Sigmoid colon (tissue), 7 donors: ENCODE results near the gene C5orf52. TPM values are rescaled to one million over a fixed set of nuclear protein-coding genes. Genes with fewer than 3 reads are reported as not detected.

Source experiments
- DNase-seq: peaks from one replicate; pipeline ENCODE4 v3.0.0-alpha.2; 2019
- H3K27ac ChIP-seq, 4 donors: fragments of 200-600 bp; sonication (generic); one replicate each; pipeline ENCODE4 v1.5.1; 2016 to 2019; ENCODE audit warnings: mild to moderate bottlenecking in 1 of 4
- H3K27me3 ChIP-seq, 3 donors: fragments of 200-600 bp; sonication (generic); one replicate each; pipeline ENCODE4 v1.5.1; 2019; ENCODE audit warnings: mild to moderate bottlenecking in 1 of 3
- H3K36me3 ChIP-seq, 4 donors: fragments of 200-600 bp; sonication (generic); one replicate each; pipeline ENCODE4 v1.5.1; 2016 to 2019
- H3K4me1 ChIP-seq, 4 donors: fragments of 200-600 bp; sonication (generic); one replicate each; pipeline ENCODE4 v1.5.1; 2017 to 2019
- H3K4me3 ChIP-seq, 4 donors: fragments of 200-600 bp; sonication (generic); one replicate each; pipeline ENCODE4 v1.5.1; 2017 to 2019; ENCODE audit warnings: mild to moderate bottlenecking in 2 of 4, moderate library complexity in 1 of 4
- H3K9me3 ChIP-seq, 4 donors: fragments of 200-600 bp in 3 of 4; sonication (generic) in 3 of 4; one replicate each; pipeline versions ENCODE4 v1.5.1 to v1.6.1; 2013 to 2019
- CTCF ChIP-seq, 4 experiments: fragments of 450-650 bp in 3 of 4; fragments of 200-600 bp in 1 of 4; IDR thresholded peaks; one replicate each; pipeline ENCODE4 v1.5.1; 2016 to 2019; ENCODE audit warnings: antibody characterized with exemption in 4 of 4, mild to moderate bottlenecking in 3 of 4, moderate library complexity in 2 of 4
- EP300 ChIP-seq, 4 donors: sonication (generic); formaldehyde crosslinking; IDR thresholded peaks; one replicate each; pipeline ENCODE4 v1.6.1; 2017; ENCODE audit warnings: antibody characterized with exemption in 4 of 4
- POLR2A ChIP-seq, 2 donors: fragments of 450-650 bp; IDR thresholded peaks; one replicate each; pipeline ENCODE4 v1.6.1; 2016; ENCODE audit warnings: antibody characterized with exemption in 2 of 2, mild to moderate bottlenecking in 2 of 2, moderate library complexity in 2 of 2
- POLR2AphosphoS5 ChIP-seq, 4 donors: sonication (generic); formaldehyde crosslinking; IDR thresholded peaks; one replicate each; pipeline ENCODE4 v1.6.1; 2017; ENCODE audit warnings: antibody characterized with exemption in 4 of 4
- WGBS, 2 donors: extraction: QIAGEN DNeasy Blood & Tissue Kit; methylation state at CpG; one replicate each; pipeline ENCODE4 v1.1.7; 2013; 5-methylcytosine and 5-hydroxymethylcytosine counted together
- intact Hi-C: fragments of 100-400 bp; cut with DNase I; formaldehyde crosslinking; loops from one replicate; pipeline ENCODE4 v1.15.1; 2023
- polyA plus RNA-seq, 3 donors: library from polyadenylated mRNA; stranded (reverse); fragments of 200-250 nt; gene quantifications; one replicate each; pipeline ENCODE4 v1.2.3, GENCODE V29; 2013
- total RNA-seq, 4 donors: library from RNA; depleted of rRNA; stranded (reverse); fragments of >200 nt; gene quantifications; one replicate each; pipeline ENCODE4 v1.1.0, GENCODE V29; 2016
- donor health status: healthy with polysubstance abuse.
- donor health status: Bipolar disorder and iron deficiency.
- donor health status: healthy.

The C5orf52 gene
- total and polyA plus RNA-seq, 7 donors = 0.48 TPM; not detected in 6

- H3K9me3 ChIP-seq = peaks cover 0 to 7% (median 0%) of the 10 kb centered on the region in 4 donors
- peak within 1 kb of the TSS in 2 of 4 donors; percentile 36 to 57 for H3K27ac ChIP-seq
- TF ChIP-seq EP300 (IDR thresholded peaks at IDR 0.05) = no peak
- TF ChIP-seq CTCF (IDR thresholded peaks at IDR 0.05) = no peak
- no peak for TF ChIP-seq POLR2AphosphoS5 (IDR thresholded peaks at IDR 0.05)
- no peak for TF ChIP-seq POLR2A (IDR thresholded peaks at IDR 0.05)
- peaks cover 0 to 12% (median 8%) of the 10 kb centered on the region in 4 donors for H3K4me1 ChIP-seq
- WGBS, 2 donors = 94 to 96% methylated on average over 15 of the region's 15 CpGs
- H3K36me3 ChIP-seq = no peaks in the 10 kb centered on the region
- intact Hi-C loops = loop anchor here (10.0 kb wide), 1 partner anchor 62 kb away; no protein-coding TSS in a partner anchor
- peak within 1 kb of the TSS; percentile 34 to 59 (median 48) for H3K4me3 ChIP-seq
- no peak for DNase-seq
- no peaks in the 10 kb centered on the region for H3K27me3 ChIP-seq
Observed at GRCh38 chr5:157652377-157652692, 19.0 kb upstream of the C5orf52 start, which contains the start of gene SOX30. Gene SOX30 (minus strand): TSS chr5:157652438. CDS start chr5:157652078, 360 bp downstream.

- no peak overlapping the region for H3K27ac ChIP-seq
- intact Hi-C loops = loop anchor here (10.0 kb wide), 1 partner anchor 57 kb away; no protein-coding TSS in a partner anchor
- H3K9me3 ChIP-seq = peaks cover 0 to 7% (median 1%) of the 10 kb centered on the region in 4 donors
- TF ChIP-seq POLR2A (IDR thresholded peaks at IDR 0.05) (no peak), POLR2AphosphoS5 (IDR thresholded peaks at IDR 0.05) (no peak), EP300 (IDR thresholded peaks at IDR 0.05) (no peak), CTCF (IDR thresholded peaks at IDR 0.05) (no peak)
- no peak for DNase-seq
- H3K36me3 ChIP-seq = no peaks in the 10 kb centered on the region
- 85 to 93% methylated on average over 2 of the region's 2 CpGs for WGBS, 2 donors
- H3K27me3 ChIP-seq = no peaks in the 10 kb centered on the region
- H3K4me1 ChIP-seq = no peaks in the 10 kb centered on the region
- H3K4me3 ChIP-seq = no peak overlapping the region
Observed at GRCh38 chr5:157657516-157657915, 13.8 kb upstream of the C5orf52 start.

- H3K4me3 ChIP-seq = no peak overlapping the region
- H3K9me3 ChIP-seq = peaks cover 0 to 2% (median 0%) of the 10 kb centered on the region in 4 donors
- H3K27me3 ChIP-seq = no peaks in the 10 kb centered on the region
- H3K27ac ChIP-seq = no peak overlapping the region
- no peak for TF ChIP-seq POLR2A (IDR thresholded peaks at IDR 0.05)
- TF ChIP-seq POLR2AphosphoS5 (IDR thresholded peaks at IDR 0.05) = no peak
- no peak for TF ChIP-seq CTCF (IDR thresholded peaks at IDR 0.05)
- TF ChIP-seq EP300 (IDR thresholded peaks at IDR 0.05) = no peak
- H3K36me3 ChIP-seq = no peaks in the 10 kb centered on the region
- no peak for DNase-seq
- no peaks in the 10 kb centered on the region for H3K4me1 ChIP-seq
- WGBS, 2 donors = 57 to 85% methylated on average over 1 of the region's 1 CpG
- intact Hi-C loops = loop anchor here (10.0 kb wide), 1 partner anchor 56 kb away; no protein-coding TSS in a partner anchor
Observed at GRCh38 chr5:157658893-157659292, 12.4 kb upstream of the C5orf52 start.

- H3K36me3 ChIP-seq = no peaks in the 10 kb centered on the region
- H3K27ac ChIP-seq = no peak overlapping the region
- peaks cover 0 to 2% (median 0%) of the 10 kb centered on the region in 4 donors for H3K9me3 ChIP-seq
- WGBS, 2 donors = 92 to 93% methylated on average over 8 of the region's 8 CpGs
- TF ChIP-seq EP300 (IDR thresholded peaks at IDR 0.05) = no peak
- TF ChIP-seq POLR2AphosphoS5 (IDR thresholded peaks at IDR 0.05) = no peak
- no peak for TF ChIP-seq POLR2A (IDR thresholded peaks at IDR 0.05)
- no peak for TF ChIP-seq CTCF (IDR thresholded peaks at IDR 0.05)
- H3K4me3 ChIP-seq = no peak overlapping the region
- no peak for DNase-seq
- H3K4me1 ChIP-seq = no peaks in the 10 kb centered on the region
- intact Hi-C loops = loop anchor here (10.0 kb wide), 1 partner anchor 55 kb away; no protein-coding TSS in a partner anchor
- no peaks in the 10 kb centered on the region for H3K27me3 ChIP-seq
Observed at GRCh38 chr5:157659868-157660660, 11.3 kb upstream of the C5orf52 start.
